Activated CD8-positive, alpha-beta memory T cell treated with anti-CD3 and anti-CD28 coated beads, Interleukin-2, amount 10 ng/mL, durations not matched to agents 7 days and 5 days (primary cell): Measurements from ENCODE around the gene PEAR1. TPM values are rescaled to one million over a fixed set of nuclear protein-coding genes. Genes with fewer than 3 reads are reported as not detected.

ENCODE experiments used
- ATAC-seq: fragments of 150-1000 bp; cut with Tn5 transposase; one replicate; pipeline ENCODE4 v1.10.0; 2021; ENCODE audit warnings: moderate library complexity
- CTCF ChIA-PET: fragments of 350-600 bp; sonication (Branson Sonifier 250); formaldehyde crosslinking; loops from one replicate; lab custom pipeline; 2021; ENCODE audit warnings: antibody characterized with exemption; lab: Charles Lee
- DNase-seq: peaks from one replicate; pipeline ENCODE4 v3.0.0-alpha.2; 2020
- H3K27ac Mint-ChIP-seq: one replicate; pipeline ENCODE4 v1.8.0; 2021; ENCODE audit warnings: mild to moderate bottlenecking, mixed read lengths
- H3K27me3 Mint-ChIP-seq: one replicate; pipeline ENCODE4 v1.8.0; 2021; ENCODE audit warnings: mixed read lengths
- H3K36me3 Mint-ChIP-seq: one replicate; pipeline ENCODE4 v1.8.0; 2021; ENCODE audit warnings: mild to moderate bottlenecking, mixed read lengths
- H3K4me1 Mint-ChIP-seq: one replicate; pipeline ENCODE4 v1.8.0; 2021; ENCODE audit warnings: mixed read lengths
- H3K4me3 Mint-ChIP-seq: one replicate; pipeline ENCODE4 v1.8.0; 2021; ENCODE audit warnings: mild to moderate bottlenecking, moderate library complexity, mixed read lengths
- H3K9me3 Mint-ChIP-seq: one replicate; pipeline ENCODE4 v1.8.0; 2022; ENCODE audit warnings: low read depth, mixed read lengths
- total RNA-seq, 2 experiments: library from RNA; stranded (reverse); gene quantifications; one replicate each; pipeline ENCODE4 v1.2.3, GENCODE V29; 2021

The PEAR1 gene
- total RNA-seq, 2 experiments from 2014 or later: not detected

- Mint-ChIP-seq H3K27ac (no peak overlapping the region), H3K9me3 (no peaks in the 10 kb centered on the region), H3K4me3 (no peak overlapping the region), H3K27me3 (peaks cover 52% of the 10 kb centered on the region), H3K36me3 (no peaks in the 10 kb centered on the region), H3K4me1 (peaks cover 8% of the 10 kb centered on the region)
- DNase-seq: no peak
- CTCF ChIA-PET: interaction anchor here (1.3 to 6.7 kb wide), 6 partner anchors 28 to 199 kb away, joined by 3 to 86 read pairs (median 16); partner anchors contain the start of gene NTRK1
- no peak for ATAC-seq
Measured at GRCh38 chr1:156887734-156888133, 5.8 kb upstream of the PEAR1 start.

GRCh38 chr1:156889802-156890580 lies 3.5 kb upstream of the PEAR1 start:
- H3K27me3 Mint-ChIP-seq: peaks cover 68% of the 10 kb centered on the region
- DNase-seq (peak; percentile 74), ATAC-seq (peak; percentile 37)
- no peaks in the 10 kb centered on the region for H3K9me3 Mint-ChIP-seq
- CTCF ChIA-PET: interaction anchor here (0.5 to 6.7 kb wide), 44 partner anchors 10 to 335 kb away, joined by 3 to 105 read pairs (median 6); partner anchors contain the start of genes CRABP2, INSRR, ISG20L2 and METTL25B
- H3K27ac Mint-ChIP-seq: no peak overlapping the region
- H3K4me1 Mint-ChIP-seq: peaks cover 12% of the 10 kb centered on the region
- no peak overlapping the region for H3K4me3 Mint-ChIP-seq
- H3K36me3 Mint-ChIP-seq: no peaks in the 10 kb centered on the region

GRCh38 chr1:156892190-156893047 lies 1.1 kb upstream of the PEAR1 start:
- CTCF ChIA-PET: interaction anchor here (0.6 to 6.7 kb wide), 26 partner anchors 8 to 268 kb away, joined by 3 to 105 read pairs (median 4); partner anchors contain the start of genes INSRR, ISG20L2, METTL25B and NTRK1
- Mint-ChIP-seq H3K27me3 (peaks cover 68% of the 10 kb centered on the region), H3K4me1 (peaks cover 12% of the 10 kb centered on the region), H3K27ac (no peak overlapping the region), H3K36me3 (no peaks in the 10 kb centered on the region), H3K9me3 (no peaks in the 10 kb centered on the region), H3K4me3 (peak overlapping the region; percentile 39)
- ATAC-seq (peak; percentile 97), DNase-seq (peak; percentile 91)

GRCh38 chr1:156894001-156894400 lies 483 bp downstream of the PEAR1 start:
- DNase-seq (no peak), ATAC-seq (no peak)
- Mint-ChIP-seq H3K9me3 (no peaks in the 10 kb centered on the region), H3K27me3 (peaks cover 78% of the 10 kb centered on the region), H3K4me3 (no peak overlapping the region), H3K27ac (no peak overlapping the region), H3K36me3 (no peaks in the 10 kb centered on the region), H3K4me1 (peaks cover 22% of the 10 kb centered on the region)
- CTCF ChIA-PET: interaction anchor here (0.7 to 1.9 kb wide), 7 partner anchors 17 to 55 kb away, joined by 3 to 10 read pairs (median 5); partner anchors contain the start of genes INSRR and LRRC71

- Mint-ChIP-seq H3K9me3 (no peaks in the 10 kb centered on the region), H3K4me3 (no peak overlapping the region), H3K27ac (no peak overlapping the region), H3K36me3 (no peaks in the 10 kb centered on the region), H3K27me3 (peaks cover 75% of the 10 kb centered on the region), H3K4me1 (peaks cover 20% of the 10 kb centered on the region)
- ATAC-seq (no peak), DNase-seq (no peak)
- CTCF ChIA-PET: interaction anchor here (0.7 to 1.9 kb wide), 8 partner anchors 16 to 205 kb away, joined by 3 to 10 read pairs (median 5); partner anchors contain the start of genes INSRR and LRRC71
Measured at GRCh38 chr1:156894711-156895454, 1.4 kb downstream of the PEAR1 start.

GRCh38 chr1:156895455-156895812 lies 1.9 kb downstream of the PEAR1 start:
- H3K36me3 Mint-ChIP-seq: no peaks in the 10 kb centered on the region
- H3K4me1 Mint-ChIP-seq: peaks cover 18% of the 10 kb centered on the region
- H3K27ac Mint-ChIP-seq: no peak overlapping the region
- ATAC-seq (no peak), DNase-seq (no peak)
- H3K27me3 Mint-ChIP-seq: peaks cover 75% of the 10 kb centered on the region
- H3K4me3 Mint-ChIP-seq: no peak overlapping the region
- CTCF ChIA-PET: interaction anchor here (1.0 to 1.5 kb wide), 2 partner anchors 36 to 206 kb away, joined by 3 to 6 read pairs; partner anchors contain the start of gene INSRR
- no peaks in the 10 kb centered on the region for H3K9me3 Mint-ChIP-seq

- H3K27me3 Mint-ChIP-seq: peaks cover 70% of the 10 kb centered on the region
- no peaks in the 10 kb centered on the region for H3K9me3 Mint-ChIP-seq
- CTCF ChIA-PET: no interaction called here
- no peak for DNase-seq
- H3K4me3 Mint-ChIP-seq: no peak overlapping the region
- no peak overlapping the region for H3K27ac Mint-ChIP-seq
- no peak for ATAC-seq
- peaks cover 18% of the 10 kb centered on the region for H3K4me1 Mint-ChIP-seq
- H3K36me3 Mint-ChIP-seq: no peaks in the 10 kb centered on the region
Measured at GRCh38 chr1:156895927-156896326, 2.4 kb downstream of the PEAR1 start.

GRCh38 chr1:156896490-156897033 lies 3.0 kb downstream of the PEAR1 start:
- DNase-seq (no peak), ATAC-seq (no peak)
- no peak overlapping the region for H3K27ac Mint-ChIP-seq
- H3K36me3 Mint-ChIP-seq: no peaks in the 10 kb centered on the region
- CTCF ChIA-PET: interaction anchor here (0.9 to 1.1 kb wide), 2 partner anchors 31 to 170 kb away, joined by 3 read pairs; no protein-coding TSS in a partner anchor
- no peaks in the 10 kb centered on the region for H3K9me3 Mint-ChIP-seq
- H3K4me1 Mint-ChIP-seq: peaks cover 18% of the 10 kb centered on the region
- peaks cover 64% of the 10 kb centered on the region for H3K27me3 Mint-ChIP-seq
- no peak overlapping the region for H3K4me3 Mint-ChIP-seq

- ATAC-seq (no peak), DNase-seq (no peak)
- peaks cover 14% of the 10 kb centered on the region for H3K4me1 Mint-ChIP-seq
- H3K27me3 Mint-ChIP-seq: peaks cover 57% of the 10 kb centered on the region
- no peak overlapping the region for H3K4me3 Mint-ChIP-seq
- CTCF ChIA-PET: interaction anchor here (0.9 to 1.2 kb wide), 4 partner anchors 23 to 171 kb away, joined by 3 to 4 read pairs (median 3); partner anchors contain the start of gene NTRK1
- H3K9me3 Mint-ChIP-seq: no peaks in the 10 kb centered on the region
- no peak overlapping the region for H3K27ac Mint-ChIP-seq
- no peaks in the 10 kb centered on the region for H3K36me3 Mint-ChIP-seq
Measured at GRCh38 chr1:156897078-156897825, 3.7 kb downstream of the PEAR1 start.

- Mint-ChIP-seq H3K27ac (peak overlapping the region; percentile 38), H3K4me3 (no peak overlapping the region), H3K27me3 (peaks cover 52% of the 10 kb centered on the region), H3K4me1 (peaks cover 12% of the 10 kb centered on the region), H3K9me3 (no peaks in the 10 kb centered on the region), H3K36me3 (no peaks in the 10 kb centered on the region)
- CTCF ChIA-PET: interaction anchor here (0.6 to 5.0 kb wide), 6 partner anchors 7 to 103 kb away, joined by 3 to 24 read pairs (median 4); partner anchors contain the start of gene NTRK1
- DNase-seq (no peak), ATAC-seq (peak; percentile 57)
Measured at GRCh38 chr1:156898161-156898566, 4.6 kb downstream of the PEAR1 start.

- H3K27ac Mint-ChIP-seq: no peak overlapping the region
- H3K4me1 Mint-ChIP-seq: peaks cover 10% of the 10 kb centered on the region
- H3K36me3 Mint-ChIP-seq: no peaks in the 10 kb centered on the region
- H3K9me3 Mint-ChIP-seq: no peaks in the 10 kb centered on the region
- CTCF ChIA-PET: interaction anchor here (0.8 to 5.0 kb wide), 6 partner anchors 8 to 210 kb away, joined by 3 to 24 read pairs (median 6); partner anchors contain the start of gene NTRK1
- H3K4me3 Mint-ChIP-seq: no peak overlapping the region
- ATAC-seq (no peak), DNase-seq (no peak)
- peaks cover 46% of the 10 kb centered on the region for H3K27me3 Mint-ChIP-seq
Measured at GRCh38 chr1:156898971-156899664, 5.6 kb downstream of the PEAR1 start.
